HG03457 (cell line): ENCODE measurements around the gene XAGE1B.
"Not testable (repeated sequence)": the region's sequence is repeated elsewhere in the genome, so short reads cannot be mapped to it uniquely, and the experiment has no call there.

Source experiments
- ATAC-seq: cut with Tn5 transposase; IDR thresholded peaks from one replicate; pipeline ENCODE4 v1.9.1; 2021; ENCODE audit warnings: moderate number of reproducible peaks; ENCODE audit not compliant: unreplicated experiment

XAGE1B gene

GRCh38 chrX:52516987-52517325, at the start of gene XAGE1B:
Gene XAGE1B (minus strand): TSS chrX:52517063. CDS start chrX:52515527, 1,536 bp downstream.
- not testable (repeated sequence) for ATAC-seq

- no peak for ATAC-seq
Measured at GRCh38 chrX:52563105-52563504, 46.2 kb upstream of the XAGE1B start.

- no peak for ATAC-seq
Measured at GRCh38 chrX:52558140-52558539, 41.3 kb upstream of the XAGE1B start.

DNA sequence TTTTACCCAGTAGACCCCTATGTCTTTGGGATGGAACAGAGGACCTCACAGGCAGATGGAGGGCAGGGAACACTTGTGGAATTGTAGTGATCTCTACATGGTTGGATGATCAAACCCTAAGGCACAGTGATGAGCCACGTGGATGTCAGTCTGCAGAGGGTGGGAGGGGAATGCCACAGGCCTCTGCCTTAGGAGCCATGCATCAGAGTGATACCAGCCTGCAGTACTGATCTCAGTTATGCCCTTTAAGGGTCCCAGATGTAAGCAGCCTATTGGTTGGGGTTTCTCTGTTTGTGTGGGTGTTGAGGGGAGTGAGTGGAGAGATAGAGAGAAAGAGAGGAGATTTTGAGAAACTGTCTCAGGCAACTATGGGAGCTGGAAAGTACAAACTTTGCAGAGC, 39.9 kb upstream of the XAGE1B start:
- ATAC-seq, result no peak

GRCh38 chrX:52553995-52554642, 37.3 kb upstream of the XAGE1B start:
- no peak for ATAC-seq

DNA sequence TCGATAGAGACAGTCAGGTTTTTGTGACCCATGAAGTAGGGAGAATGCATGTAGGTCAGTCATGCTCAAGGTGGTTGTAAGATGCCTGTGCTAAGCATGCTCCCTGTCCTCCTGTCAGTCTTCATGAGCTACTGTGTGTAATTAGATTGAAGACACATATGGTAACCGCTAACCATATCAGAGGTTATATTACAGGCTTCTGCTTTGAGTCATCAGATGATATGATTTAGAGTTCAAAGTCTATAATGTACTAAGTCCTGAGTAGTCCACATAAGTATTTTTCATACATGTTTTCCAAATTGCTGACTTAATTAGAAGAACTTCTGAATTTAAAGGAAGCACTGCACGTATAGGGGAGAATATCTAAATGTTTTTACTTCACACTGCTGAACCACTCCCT, 31.9 kb upstream of the XAGE1B start:
- not testable (repeated sequence) for ATAC-seq

DNA sequence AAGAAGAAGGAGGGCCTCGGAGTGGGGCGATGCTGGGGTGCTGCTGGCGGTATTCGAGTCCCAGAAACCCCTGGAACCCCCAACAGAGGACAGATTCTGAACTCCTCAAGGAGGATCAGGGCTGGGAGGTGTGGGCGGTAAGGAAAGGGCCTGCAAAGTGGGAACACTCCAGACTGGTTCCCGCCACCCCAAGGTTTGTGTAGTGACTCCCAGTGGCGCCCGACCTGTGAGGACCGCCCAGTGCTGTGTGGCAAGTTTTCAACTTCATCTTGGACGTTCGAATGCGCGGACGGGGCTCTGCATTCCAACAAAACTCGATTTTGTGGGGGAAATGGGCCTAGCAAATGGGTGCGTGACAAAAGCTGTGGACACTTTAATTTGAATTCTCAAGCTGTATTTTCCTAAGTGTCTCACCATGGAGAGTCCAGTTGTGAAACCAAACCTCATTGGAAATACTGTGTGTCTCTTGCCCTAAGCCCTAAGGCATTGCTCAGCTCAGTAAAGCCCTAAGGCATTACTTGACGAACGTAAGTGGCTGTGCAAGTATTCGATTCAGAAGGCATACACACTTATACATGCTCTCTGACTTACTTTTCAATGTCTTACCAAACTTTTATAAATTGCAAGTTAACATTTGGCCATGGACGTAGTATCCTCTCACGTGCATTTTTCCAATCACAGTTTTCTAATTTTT, 27.4 kb upstream of the XAGE1B start:
- ATAC-seq, result no peak

GRCh38 chrX:52542311-52542710, 25.4 kb upstream of the XAGE1B start:
- no peak for ATAC-seq

GRCh38 chrX:52541051-52541450, 24.2 kb upstream of the XAGE1B start:
- not testable (repeated sequence) for ATAC-seq

DNA sequence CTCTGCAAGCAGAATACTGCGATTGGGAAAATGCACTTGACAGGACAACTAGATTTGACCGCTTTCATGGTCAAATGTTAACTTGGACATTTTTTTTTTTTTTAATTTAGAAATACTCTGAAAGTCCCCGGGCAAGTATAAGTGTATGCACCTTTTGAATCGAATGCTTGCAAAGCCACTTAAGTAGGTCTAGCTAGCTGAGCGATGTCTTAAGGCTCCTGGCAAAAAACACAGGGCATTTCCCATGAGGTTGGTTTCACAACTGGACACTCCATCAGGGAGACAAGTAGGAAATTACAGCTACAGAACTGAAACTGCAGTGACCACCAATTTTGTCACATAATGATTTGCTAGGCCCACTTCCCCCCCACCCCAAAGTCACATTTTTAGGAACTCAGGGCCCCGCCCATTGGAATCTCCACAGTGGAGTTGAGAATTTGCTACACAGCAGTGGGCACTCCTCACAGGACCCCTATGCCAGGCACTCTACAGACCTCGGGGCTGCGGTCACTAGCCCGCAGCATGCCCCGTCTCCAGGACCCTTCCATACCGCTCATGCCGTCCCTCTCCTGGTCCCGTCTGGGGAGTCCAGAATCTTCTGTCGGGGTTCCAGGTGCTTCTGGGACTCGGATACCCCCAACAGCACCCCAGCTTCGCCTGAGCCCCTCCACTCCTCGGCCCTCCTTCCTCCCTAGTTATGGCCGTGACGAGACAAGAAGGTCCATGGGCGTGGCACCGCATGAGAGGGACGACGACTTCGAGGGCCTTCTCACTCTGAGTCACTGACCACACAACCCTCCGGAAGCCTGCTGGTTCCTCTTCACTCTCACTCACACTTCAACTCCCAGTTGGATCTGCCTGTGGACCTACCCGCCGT, 515 bp downstream of the XAGE1B start:
- not testable (repeated sequence) for ATAC-seq

DNA sequence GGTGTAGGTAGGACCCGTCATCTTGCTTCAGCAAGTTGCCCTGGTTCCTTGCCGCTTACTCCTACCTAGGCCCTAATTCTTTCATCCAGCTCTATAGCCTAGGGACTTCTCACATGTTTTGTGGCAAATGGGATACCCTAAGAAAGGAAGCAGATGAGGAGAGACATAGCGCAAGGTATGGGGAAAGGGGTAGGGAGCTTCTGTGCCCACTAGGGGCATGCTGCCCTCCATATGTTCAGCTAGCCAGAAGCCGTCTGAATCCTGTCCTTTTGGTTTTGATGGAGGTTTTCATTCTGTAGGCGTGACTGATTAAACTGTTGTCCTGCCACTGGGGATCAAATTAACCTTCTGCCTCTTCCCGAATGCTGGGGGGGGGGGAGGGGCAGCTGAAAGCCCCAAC, 5.7 kb downstream of the XAGE1B start:
- ATAC-seq, result not testable (repeated sequence)

- ATAC-seq, result no peak
Measured at GRCh38 chrX:52509916-52510315, 6.9 kb downstream of the XAGE1B start.

- ATAC-seq, result no peak
Measured at GRCh38 chrX:52507331-52507730, 9.5 kb downstream of the XAGE1B start.

GRCh38 chrX:52504551-52504950, 12.3 kb downstream of the XAGE1B start:
- no peak for ATAC-seq

DNA sequence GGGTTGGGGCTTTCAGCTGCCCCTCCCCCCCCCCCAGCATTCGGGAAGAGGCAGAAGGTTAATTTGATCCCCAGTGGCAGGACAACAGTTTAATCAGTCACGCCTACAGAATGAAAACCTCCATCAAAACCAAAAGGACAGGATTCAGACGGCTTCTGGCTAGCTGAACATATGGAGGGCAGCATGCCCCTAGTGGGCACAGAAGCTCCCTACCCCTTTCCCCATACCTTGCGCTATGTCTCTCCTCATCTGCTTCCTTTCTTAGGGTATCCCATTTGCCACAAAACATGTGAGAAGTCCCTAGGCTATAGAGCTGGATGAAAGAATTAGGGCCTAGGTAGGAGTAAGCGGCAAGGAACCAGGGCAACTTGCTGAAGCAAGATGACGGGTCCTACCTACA, 15.5 kb downstream of the XAGE1B start:
- not testable (repeated sequence) for ATAC-seq

GRCh38 chrX:52496419-52496772, 20.5 kb downstream of the XAGE1B start:
- ATAC-seq, result not testable (repeated sequence)

DNA sequence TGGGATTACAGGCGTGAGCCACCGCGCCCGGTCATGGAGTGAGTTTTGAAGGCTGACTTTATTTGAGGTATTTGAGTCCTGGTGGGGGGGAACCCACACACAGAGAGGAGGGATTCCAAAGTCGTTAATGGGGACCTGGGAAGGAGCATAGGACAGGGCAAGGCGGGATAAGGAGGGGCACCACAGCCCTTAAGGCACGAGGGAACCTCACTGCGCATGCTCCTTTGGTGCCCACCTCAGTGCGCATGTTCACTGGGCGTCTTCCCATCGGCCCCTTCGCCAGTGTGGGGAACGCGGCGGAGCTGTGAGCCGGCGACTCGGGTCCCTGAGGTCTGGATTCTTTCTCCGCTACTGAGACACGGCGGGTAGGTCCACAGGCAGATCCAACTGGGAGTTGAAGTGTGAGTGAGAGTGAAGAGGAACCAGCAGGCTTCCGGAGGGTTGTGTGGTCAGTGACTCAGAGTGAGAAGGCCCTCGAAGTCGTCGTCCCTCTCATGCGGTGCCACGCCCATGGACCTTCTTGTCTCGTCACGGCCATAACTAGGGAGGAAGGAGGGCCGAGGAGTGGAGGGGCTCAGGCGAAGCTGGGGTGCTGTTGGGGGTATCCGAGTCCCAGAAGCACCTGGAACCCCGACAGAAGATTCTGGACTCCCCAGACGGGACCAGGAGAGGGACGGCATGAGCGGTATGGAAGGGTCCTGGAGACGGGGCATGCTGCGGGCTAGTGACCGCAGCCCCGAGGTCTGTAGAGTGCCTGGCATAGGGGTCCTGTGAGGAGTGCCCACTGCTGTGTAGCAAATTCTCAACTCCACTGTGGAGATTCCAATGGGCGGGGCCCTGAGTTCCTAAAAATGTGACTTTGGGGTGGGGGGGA, 21.1 kb downstream of the XAGE1B start, which contains the start of gene XAGE1A:
Gene XAGE1A, plus strand, starts transcription at position 264 of the 874 bp plus-strand sequence. CDS start 1,554 bp downstream, outside the sequence.
- ATAC-seq, result not testable (repeated sequence)

DNA sequence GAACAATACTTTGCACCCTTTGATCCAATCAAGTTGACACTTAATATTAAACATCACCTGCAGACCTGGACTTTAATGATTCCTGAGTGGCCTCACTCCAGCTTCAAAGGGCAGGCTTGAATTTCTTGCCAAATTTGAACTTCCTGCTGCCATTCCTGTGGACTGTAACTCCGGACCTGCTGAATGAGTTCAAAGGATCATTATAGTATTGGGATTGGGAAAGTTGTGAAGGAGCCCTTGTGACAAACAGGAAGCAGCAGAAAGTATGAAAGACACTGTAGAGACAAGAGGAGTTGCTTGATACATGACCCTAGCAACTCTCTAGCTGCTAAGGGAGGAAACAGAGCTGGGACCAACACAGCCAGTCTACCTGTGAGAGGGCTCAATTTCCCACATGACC, 45.6 kb downstream of the XAGE1B start:
- ATAC-seq, result not testable (repeated sequence)
